Hepatocyte (in vitro differentiated cells): ENCODE results near the gene WDR86. TPM values are rescaled to one million over a fixed set of nuclear protein-coding genes. Genes with fewer than 3 reads are reported as not detected.

Source experiments
- DNase-seq: peaks from one replicate; pipeline ENCODE4 v3.0.0-alpha.2; 2016; ENCODE audit warnings: low spot score
- H2AFZ ChIP-seq: fragments of 200-600 bp; sonication (generic); 2 replicates; pipeline ENCODE4 v1.6.0; 2016; ENCODE audit warnings: antibody characterized with exemption, mild to moderate bottlenecking
- H3K27ac ChIP-seq: fragments of 200-600 bp; sonication (generic); 2 replicates; pipeline ENCODE4 v1.5.1; 2016; ENCODE audit warnings: mild to moderate bottlenecking
- H3K27me3 ChIP-seq: fragments of 200-600 bp; sonication (generic); 2 replicates; pipeline ENCODE4 v1.6.1; 2016
- H3K36me3 ChIP-seq: fragments of 200-600 bp; sonication (generic); replicated peaks from 2 replicates; pipeline ENCODE4 v1.5.1; 2016; ENCODE audit warnings: low read depth; ENCODE audit not compliant: insufficient read depth
- H3K4me1 ChIP-seq: fragments of 200-600 bp; sonication (generic); 2 replicates; pipeline ENCODE4 v1.5.1; 2016; ENCODE audit warnings: mild to moderate bottlenecking, moderate library complexity; ENCODE audit not compliant: insufficient read depth
- H3K4me2 ChIP-seq: fragments of 200-600 bp; sonication (generic); 2 replicates; pipeline ENCODE4 v1.6.0; 2016
- H3K4me3 ChIP-seq: fragments of 200-600 bp; sonication (generic); 2 replicates; pipeline ENCODE4 v1.5.1; 2016; ENCODE audit warnings: mild to moderate bottlenecking
- H3K79me2 ChIP-seq: fragments of 200-600 bp; sonication (generic); 2 replicates; pipeline ENCODE4 v1.6.0; 2017; ENCODE audit warnings: mild to moderate bottlenecking
- H3K9me2 ChIP-seq: fragments of 200-600 bp; sonication (generic); replicated peaks from 2 replicates; pipeline ENCODE4 v1.6.0; 2017; ENCODE audit warnings: mild to moderate bottlenecking; ENCODE audit not compliant: insufficient read depth
- H3K9me3 ChIP-seq: fragments of 200-600 bp; sonication (generic); 2 replicates; pipeline ENCODE4 v1.5.1; 2016; ENCODE audit warnings: low read depth, mild to moderate bottlenecking
- H4K20me1 ChIP-seq: fragments of 200-600 bp; sonication (generic); 2 replicates; pipeline ENCODE4 v1.6.0; 2016; ENCODE audit warnings: mild to moderate bottlenecking; ENCODE audit not compliant: insufficient read depth, poor library complexity, severe bottlenecking
- CTCF ChIP-seq: fragments of 200-600 bp; sonication (generic); IDR thresholded peaks from 2 replicates; pipeline ENCODE4 v1.5.1; 2016; ENCODE audit warnings: antibody characterized with exemption, mild to moderate bottlenecking; ENCODE audit not compliant: poor library complexity
- EZH2 ChIP-seq: fragments of 200-600 bp; sonication (generic); IDR thresholded peaks from 2 replicates; pipeline ENCODE4 v1.6.1; 2016; ENCODE audit warnings: antibody characterized with exemption, mild to moderate bottlenecking, borderline replicate concordance
- EZH2phosphoT487 ChIP-seq: fragments of 200-600 bp; sonication (generic); IDR thresholded peaks from one replicate; pipeline ENCODE4 v1.6.1; 2018; ENCODE audit warnings: antibody characterized with exemption, mild to moderate bottlenecking, low read depth, moderate library complexity; ENCODE audit not compliant: unreplicated experiment, severe bottlenecking
- WGBS: methylation state at CpG from one replicate; pipeline ENCODE4 v1.1.6; 2016; ENCODE audit warnings: low lambda C conversion rate; ENCODE audit errors: missing lambda C conversion rate; 5-methylcytosine and 5-hydroxymethylcytosine counted together
- polyA plus RNA-seq: library from polyadenylated mRNA; unstranded; fragments of >200 nt; fragmentation: Nextera tagmentation; extraction: Ambion mirVana; gene quantifications from 2 replicates; pipeline ENCODE4 v1.2.1, GENCODE V29; 2016
- total RNA-seq: library from RNA; depleted of rRNA; stranded (reverse); fragments of >200 nt; gene quantifications from 2 replicates; pipeline ENCODE4 v1.2.3, GENCODE V29; 2014

Gene WDR86
- total and polyA plus RNA-seq, 2 experiments from 2014 or later: 10.6 to 12.4 TPM

- no peak for DNase-seq
- no peaks in the 10 kb centered on the region for H3K9me2 ChIP-seq
- no peaks in the 10 kb centered on the region for H3K36me3 ChIP-seq
- H2AFZ ChIP-seq: no peak overlapping the region
- peaks cover 5% of the 10 kb centered on the region for H3K4me1 ChIP-seq
- no peaks in the 10 kb centered on the region for H3K27me3 ChIP-seq
- peak overlapping the region; percentile 11 for H3K27ac ChIP-seq
- H3K4me2 ChIP-seq: no peak overlapping the region
- H3K9me3 ChIP-seq: no peaks in the 10 kb centered on the region
- no peak for TF ChIP-seq CTCF
- TF ChIP-seq EZH2: no peak
- no peak for TF ChIP-seq EZH2phosphoT487
- WGBS: 77% methylated on average over 10 of the region's 10 CpGs
- H3K4me3 ChIP-seq: no peak overlapping the region
- no peaks in the 10 kb centered on the region for H3K79me2 ChIP-seq
- no peaks in the 10 kb centered on the region for H4K20me1 ChIP-seq
Measured at GRCh38 chr7:151440799-151441445, 31.1 kb upstream of the WDR86 start.

- Histone ChIP-seq H3K27me3 (no peaks in the 10 kb centered on the region), H3K4me2 (peak within 1 kb of the TSS; percentile 94), H4K20me1 (no peaks in the 10 kb centered on the region), H3K36me3 (no peaks in the 10 kb centered on the region), H3K9me2 (no peaks in the 10 kb centered on the region), H2AFZ (peak within 1 kb of the TSS; percentile 40), H3K79me2 (no peaks in the 10 kb centered on the region), H3K27ac (peak within 1 kb of the TSS; percentile 11), H3K4me3 (no peak within 1 kb of the TSS), H3K9me3 (no peaks in the 10 kb centered on the region), H3K4me1 (peaks cover 5% of the 10 kb centered on the region)
- TF ChIP-seq EZH2 (no peak), EZH2phosphoT487 (no peak), CTCF (no peak)
- DNase-seq: peak; percentile 30
- 16% methylated on average over 36 of the region's 51 CpGs for WGBS
Measured at GRCh38 chr7:151439855-151440798, 30.3 kb upstream of the WDR86 start, which contains the start of gene CRYGN. Gene CRYGN, minus strand, starts transcription at chr7:151440141. Its CDS starts 224 bp downstream, at chr7:151439917.

GRCh38 chr7:151438864-151439601 lies 29.2 kb upstream of the WDR86 start:
- H3K36me3 ChIP-seq: no peaks in the 10 kb centered on the region
- TF ChIP-seq EZH2 (no peak), CTCF (no peak), EZH2phosphoT487 (no peak)
- no peaks in the 10 kb centered on the region for H3K9me3 ChIP-seq
- no peaks in the 10 kb centered on the region for H4K20me1 ChIP-seq
- DNase-seq: no peak
- H3K27me3 ChIP-seq: no peaks in the 10 kb centered on the region
- WGBS: 95% methylated on average over 16 of the region's 17 CpGs
- no peak overlapping the region for H3K4me3 ChIP-seq
- H3K4me2 ChIP-seq: peak overlapping the region; percentile 94
- H3K27ac ChIP-seq: no peak overlapping the region
- H3K4me1 ChIP-seq: peaks cover 5% of the 10 kb centered on the region
- H2AFZ ChIP-seq: no peak overlapping the region
- H3K9me2 ChIP-seq: no peaks in the 10 kb centered on the region
- no peaks in the 10 kb centered on the region for H3K79me2 ChIP-seq
